HEK293T (cell line): ENCODE data around the gene SVOP.

Experiments used
- ARNT ChIP-seq: fragments of 450-650 bp; IDR thresholded peaks from 2 replicates; pipeline ENCODE4 v1.6.1; 2017; ENCODE audit warnings: mild to moderate bottlenecking
- CTBP1 ChIP-seq: fragments of 450-650 bp; IDR thresholded peaks from 2 replicates; pipeline ENCODE4 v1.6.1; 2016; ENCODE audit warnings: borderline replicate concordance
- FOXA1 ChIP-seq: fragments of 450-650 bp; IDR thresholded peaks from 2 replicates; pipeline ENCODE4 v1.6.1; 2016; ENCODE audit warnings: mild to moderate bottlenecking
- FOXM1 ChIP-seq: fragments of 450-650 bp; IDR thresholded peaks from 2 replicates; pipeline ENCODE4 v1.6.1; 2017; ENCODE audit warnings: mild to moderate bottlenecking, borderline replicate concordance
- L3MBTL2 ChIP-seq: fragments of 450-650 bp; conservative IDR thresholded peaks from 2 replicates; pipeline ENCODE4 v1.6.1; 2016; ENCODE audit warnings: mild to moderate bottlenecking
- LEF1 ChIP-seq: fragments of 450-650 bp; IDR thresholded peaks from 2 replicates; pipeline ENCODE4 v1.6.1; 2017; ENCODE audit warnings: mild to moderate bottlenecking, borderline replicate concordance
- ZNF384 ChIP-seq: fragments of 450-650 bp; IDR thresholded peaks from 2 replicates; pipeline ENCODE4 v1.6.1; 2016

GRCh38 chr12:108896817-108897216 is 124.1 kb downstream of the SVOP start:
- TF ChIP-seq ZNF384 (no peak), CTBP1 (no peak), FOXM1 (no peak), ARNT (no peak), FOXA1 (no peak), L3MBTL2 (no peak), LEF1 (no peak)
